GM12864 (cell line): ENCODE data around the gene RAD18.

Source experiments
- DNase-seq: peaks from one replicate; pipeline ENCODE4 v3.0.0-alpha.2; 2011; ENCODE audit warnings: low read depth
- H3K4me3 ChIP-seq: 2 replicates; pipeline ENCODE4 v1.5.1; 2011; ENCODE audit warnings: mild to moderate bottlenecking, low read depth, low read length, control low read depth
- CTCF ChIP-seq: IDR thresholded peaks from 2 replicates; pipeline ENCODE4 v1.5.1; 2011; ENCODE audit warnings: low read depth, mild to moderate bottlenecking, moderate library complexity, low read length, control low read depth, inconsistent platforms; ENCODE audit errors: missing control alignments

Gene RAD18

DNA sequence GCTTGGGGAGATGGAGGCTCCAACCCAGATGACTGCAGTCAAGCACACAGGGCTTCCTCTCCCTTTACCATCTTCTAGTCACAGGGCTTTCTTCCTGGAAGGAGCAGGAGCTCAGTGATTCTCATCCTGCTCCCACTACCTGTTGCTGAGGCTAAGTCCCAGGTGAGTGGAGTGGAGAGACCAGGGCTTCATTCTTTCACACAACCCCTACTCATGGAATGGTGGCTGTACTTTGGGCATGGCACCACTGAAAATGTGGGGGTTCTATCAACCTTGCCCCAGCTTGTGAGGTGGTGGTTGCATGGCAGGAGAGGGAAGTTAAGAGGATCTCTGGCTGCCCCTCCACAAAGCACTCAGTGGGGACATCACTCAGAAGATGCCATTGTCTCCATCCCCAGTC lies 36.8 kb upstream of the RAD18 start:
- no peak for DNase-seq
- no peak overlapping the region for H3K4me3 ChIP-seq
- TF ChIP-seq CTCF: no peak

DNA sequence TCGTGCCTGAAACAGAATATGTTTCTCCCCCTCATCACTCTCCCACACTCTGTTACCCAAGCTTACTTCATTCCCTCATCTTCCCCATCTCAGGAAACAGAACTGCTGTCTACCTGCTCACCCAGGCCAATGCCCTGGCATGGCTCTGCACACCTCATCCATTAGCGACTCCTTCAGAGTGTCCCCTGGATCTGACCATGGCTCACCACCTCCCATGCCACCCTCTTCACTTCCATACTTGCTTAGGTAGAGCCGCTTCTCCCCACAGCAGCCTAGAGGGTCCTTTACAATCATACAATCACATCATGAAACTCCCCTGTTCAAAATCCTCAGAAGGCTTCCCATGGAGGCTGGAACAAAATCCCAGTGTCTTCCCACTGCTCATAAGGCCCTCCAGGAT lies 33.9 kb upstream of the RAD18 start:
- DNase-seq: no peak
- H3K4me3 ChIP-seq: no peak overlapping the region
- no peak for TF ChIP-seq CTCF

DNA sequence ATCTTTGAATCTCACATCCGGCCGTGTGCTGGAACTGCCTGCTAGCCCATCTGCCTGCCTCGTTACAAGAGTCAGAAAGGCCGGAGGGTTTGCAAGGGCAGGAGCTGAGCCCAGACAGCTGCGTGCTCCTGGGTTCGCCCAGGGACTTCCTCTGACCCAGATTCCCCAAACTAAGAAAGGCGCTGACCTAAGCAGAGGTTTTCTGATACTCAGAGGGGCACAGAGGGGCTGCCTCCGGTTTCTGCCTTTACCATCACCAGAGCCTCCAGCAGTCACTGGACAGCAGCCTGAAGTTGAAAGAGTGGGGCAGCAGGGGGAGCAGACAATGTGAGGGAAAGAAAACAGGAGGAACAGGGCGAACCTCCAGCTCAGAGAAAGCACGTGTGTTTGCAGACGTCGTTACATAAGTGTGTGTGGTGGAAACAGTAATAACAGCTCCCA lies 33.4 kb upstream of the RAD18 start:
- TF ChIP-seq CTCF: no peak
- no peak overlapping the region for H3K4me3 ChIP-seq
- DNase-seq: no peak

DNA sequence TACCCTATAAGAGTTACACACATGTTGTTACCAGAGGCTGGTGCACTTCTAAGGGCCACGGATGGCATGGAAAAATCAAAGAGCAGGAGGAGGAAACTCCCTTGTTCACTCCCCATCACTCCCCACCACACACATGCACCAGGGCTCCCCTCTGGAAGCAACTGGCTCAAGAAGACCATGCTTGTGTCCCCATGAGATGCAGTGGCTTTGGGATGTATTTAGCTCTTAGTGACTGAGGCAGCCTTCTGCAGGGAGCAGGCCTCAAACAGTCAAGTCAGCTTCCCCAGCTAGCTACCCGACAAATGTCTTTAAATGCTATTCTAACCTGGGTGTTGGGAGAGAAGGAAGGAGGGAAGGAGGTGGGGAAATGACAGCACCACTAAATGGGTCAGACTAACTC lies 32.9 kb upstream of the RAD18 start:
- no peak overlapping the region for H3K4me3 ChIP-seq
- DNase-seq: no peak
- no peak for TF ChIP-seq CTCF

- TF ChIP-seq CTCF: no peak
- H3K4me3 ChIP-seq: no peak overlapping the region
- DNase-seq: no peak
Measured at GRCh38 chr3:8994226-8994625, 31.0 kb upstream of the RAD18 start.

DNA sequence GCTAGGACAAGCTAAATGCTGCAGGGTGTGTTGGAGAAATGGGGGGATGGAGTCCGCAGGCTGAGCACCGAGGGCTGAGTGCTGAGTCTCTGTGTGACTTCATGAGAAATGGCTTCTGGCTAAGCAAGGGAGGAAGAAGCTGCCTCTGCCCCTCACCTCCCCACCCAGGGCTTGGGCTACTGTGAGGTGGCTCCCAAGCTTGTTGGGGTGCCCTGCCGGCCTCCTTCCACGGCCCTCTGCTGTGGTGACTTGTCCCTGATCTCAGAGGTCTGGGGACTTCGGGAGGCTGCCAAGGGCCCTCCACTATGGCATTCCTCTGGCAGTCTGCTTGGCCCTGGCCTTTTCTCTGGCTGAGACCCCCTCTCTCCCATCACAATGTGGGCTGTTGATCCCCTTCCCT lies 30.1 kb upstream of the RAD18 start:
- TF ChIP-seq CTCF: no peak
- H3K4me3 ChIP-seq: no peak overlapping the region
- no peak for DNase-seq

DNA sequence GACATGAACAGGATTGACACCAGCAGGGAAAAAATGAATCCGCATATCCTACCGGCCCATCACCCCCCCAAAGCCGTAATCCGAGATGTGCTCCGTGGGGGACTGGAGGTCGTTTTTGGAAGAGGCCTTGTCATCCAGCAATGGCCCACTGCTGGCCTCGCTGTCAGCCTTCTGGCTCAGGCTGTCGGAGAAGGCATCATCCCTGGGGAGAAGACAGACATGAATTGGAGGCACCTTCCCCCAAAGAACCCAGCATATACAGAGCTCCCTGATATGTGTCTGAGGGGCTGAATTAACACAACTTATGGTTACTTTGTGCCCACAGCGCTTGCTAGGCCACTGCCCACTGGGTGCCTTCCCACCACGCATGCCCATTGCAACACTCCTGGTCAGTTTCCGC lies 29.6 kb upstream of the RAD18 start:
- no peak overlapping the region for H3K4me3 ChIP-seq
- no peak for DNase-seq
- no peak for TF ChIP-seq CTCF
